Activated T-helper 1 cell treated with Interleukin-2 at 50 U/mL for 16 hours (primary cell): ENCODE results near the gene BUD13.

Source experiments
- DNase-seq: peaks from one replicate; pipeline ENCODE4 v3.0.0-alpha.2; 2020; ENCODE audit warnings: low read depth

The BUD13 gene

GRCh38 chr11:116750070-116750718, 22.6 kb downstream of the BUD13 start:
- DNase-seq, result no peak

- DNase-seq, result no peak
Measured at GRCh38 chr11:116742104-116742503, 30.7 kb downstream of the BUD13 start.

- no peak for DNase-seq
Measured at GRCh38 chr11:116740741-116741140, 32.0 kb downstream of the BUD13 start.

DNA sequence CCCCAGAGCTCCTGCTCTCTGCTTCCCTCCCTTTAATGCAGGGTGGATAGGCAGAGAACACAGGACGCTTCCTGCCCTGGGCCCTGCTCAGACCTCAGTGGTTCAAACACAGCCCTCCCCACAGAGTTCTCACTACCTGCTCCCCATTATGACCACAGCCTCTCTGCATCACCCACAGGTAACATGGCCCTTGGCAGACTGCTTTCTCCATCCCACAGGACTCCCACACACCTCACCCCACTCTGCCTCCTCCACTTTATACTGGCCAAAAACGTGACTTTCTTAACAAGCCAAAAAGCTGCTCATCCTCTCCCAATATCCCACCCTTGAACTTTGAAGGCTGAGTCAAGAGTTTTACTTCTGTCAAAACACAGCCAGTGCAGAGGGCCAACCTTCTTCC, 33.8 kb downstream of the BUD13 start:
- DNase-seq, result no peak

- DNase-seq, result no peak
Measured at GRCh38 chr11:116736763-116737162, 36.0 kb downstream of the BUD13 start.

- DNase-seq, result no peak
Measured at GRCh38 chr11:116733969-116734508, 38.7 kb downstream of the BUD13 start.

GRCh38 chr11:116733043-116733755, 39.6 kb downstream of the BUD13 start:
- no peak for DNase-seq

DNA sequence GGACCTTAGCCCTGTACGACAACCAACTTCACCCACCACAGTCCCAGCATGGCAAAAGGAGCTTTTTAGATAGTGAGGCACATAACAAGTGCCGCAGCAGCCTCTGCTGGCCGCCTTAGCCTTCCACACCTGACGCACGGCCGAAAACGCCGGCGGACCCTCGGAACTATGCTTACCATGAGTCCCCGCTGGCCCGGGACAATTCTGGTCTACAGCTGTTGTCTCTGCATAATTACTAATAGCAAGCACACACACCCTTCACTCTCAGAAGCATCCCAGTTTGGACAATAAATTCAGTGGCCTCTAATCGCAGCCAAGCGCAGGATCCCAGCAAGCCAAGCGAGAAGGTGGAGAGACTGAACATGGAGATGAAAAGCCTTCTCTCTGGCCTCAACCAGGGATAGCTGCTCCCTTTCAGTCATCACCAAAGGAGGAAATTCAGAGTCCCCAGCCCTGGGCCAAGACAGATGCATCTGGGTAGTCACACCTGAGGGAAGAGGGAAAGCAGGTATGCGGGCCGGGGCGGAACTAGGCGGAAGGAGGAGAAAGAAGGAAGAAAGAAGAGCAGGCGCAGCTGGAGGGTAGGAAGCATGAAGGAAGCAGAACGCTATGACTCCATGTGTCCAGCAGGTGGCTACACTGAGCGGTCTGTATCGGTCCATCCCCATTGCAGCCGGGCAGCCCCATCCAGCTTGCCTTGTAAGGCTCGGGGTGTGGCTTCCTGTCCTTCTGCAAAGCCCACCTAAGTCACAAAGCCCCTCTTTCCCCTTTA, 40.3 kb downstream of the BUD13 start:
- peak; percentile 20 for DNase-seq

DNA sequence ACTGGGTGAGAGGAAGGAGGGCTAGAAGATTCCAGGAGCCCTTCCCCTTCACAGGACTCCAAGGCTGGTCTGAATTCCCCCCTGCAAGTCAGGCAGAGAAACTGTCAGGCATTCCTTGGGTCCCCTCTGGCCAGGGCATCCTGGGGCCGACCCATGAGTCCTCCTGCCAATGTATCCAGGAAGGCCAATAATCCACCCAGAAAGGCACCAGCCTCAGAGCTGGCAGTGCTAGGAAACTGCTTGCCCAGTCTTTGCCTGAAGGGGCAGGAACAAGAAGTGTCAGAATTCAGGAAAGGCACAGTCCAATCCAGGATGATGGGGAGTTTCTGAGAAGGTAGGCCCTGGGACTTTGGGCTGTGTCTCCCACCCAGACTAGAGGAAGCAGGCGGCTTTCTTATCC, 41.0 kb downstream of the BUD13 start:
- no peak for DNase-seq

DNA sequence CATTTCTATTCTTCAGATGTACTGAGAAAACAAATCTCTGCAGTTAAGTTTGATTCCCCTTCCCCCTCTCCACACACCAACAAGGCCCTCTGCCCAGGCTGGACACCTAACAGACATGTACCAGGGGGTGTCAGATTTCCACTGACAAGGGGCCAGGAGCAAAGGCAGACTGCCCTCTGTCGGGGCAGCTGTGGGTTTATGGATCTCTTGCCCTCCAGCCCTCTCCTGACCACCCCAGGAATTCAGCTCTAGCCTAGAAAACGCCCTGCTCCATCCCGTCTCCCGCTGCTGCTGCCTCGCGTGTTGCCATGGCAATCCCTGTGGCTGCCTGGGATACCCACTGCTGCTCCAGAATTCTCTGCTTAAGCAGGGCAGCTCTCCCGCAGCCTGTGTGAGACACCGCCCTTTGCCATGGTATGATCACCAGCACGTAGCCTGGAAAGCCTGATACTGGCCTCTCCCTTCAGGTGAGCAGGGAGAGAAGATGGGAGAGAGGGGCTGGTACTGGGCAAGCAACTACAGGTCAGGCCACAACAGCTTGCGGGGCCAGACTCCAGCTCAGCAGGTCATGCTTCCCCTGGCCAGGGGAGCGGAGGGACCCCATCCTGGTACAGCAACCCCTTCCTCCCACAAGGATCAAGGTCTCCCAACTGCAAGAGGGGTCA, 41.6 kb downstream of the BUD13 start:
- no peak for DNase-seq

GRCh38 chr11:116730601-116731000, 42.2 kb downstream of the BUD13 start:
- no peak for DNase-seq

- no peak for DNase-seq
Measured at GRCh38 chr11:116730241-116730561, 42.6 kb downstream of the BUD13 start.

DNA sequence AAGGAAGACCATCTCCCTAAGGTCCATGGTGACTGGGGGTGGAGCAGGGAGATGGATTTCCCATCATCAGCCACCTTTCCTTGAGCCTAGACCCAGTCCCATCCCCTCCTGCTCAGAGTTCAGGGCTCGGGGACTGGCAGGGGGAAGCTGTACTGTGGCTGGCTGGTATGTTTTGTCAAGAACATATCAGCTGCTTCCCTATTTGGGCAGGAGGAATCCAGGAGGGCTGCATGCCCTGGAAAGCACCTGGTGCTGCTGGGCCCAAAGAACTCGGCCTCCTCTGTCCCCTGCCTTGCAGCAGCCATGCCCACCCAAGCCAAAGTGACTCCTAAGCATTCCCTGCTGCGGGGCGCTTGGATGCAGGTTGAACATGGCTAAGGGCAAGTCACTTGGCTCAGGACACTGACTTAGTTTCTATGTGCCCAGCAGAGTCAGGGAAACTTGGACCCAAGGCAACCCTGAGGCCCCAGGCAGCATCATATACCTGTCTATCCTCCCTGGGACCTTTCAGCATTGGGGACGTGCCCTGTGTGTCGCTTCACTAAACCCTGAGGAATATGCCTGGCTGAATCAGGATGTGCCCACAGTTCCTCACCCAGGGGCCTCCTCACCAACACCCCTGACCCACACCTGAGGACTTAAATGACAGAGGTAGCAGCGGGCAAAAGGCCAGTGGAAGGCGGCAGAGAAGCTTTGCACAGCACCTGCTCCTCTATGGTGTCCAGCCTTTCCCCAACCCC, 43.1 kb downstream of the BUD13 start:
- no peak for DNase-seq

DNA sequence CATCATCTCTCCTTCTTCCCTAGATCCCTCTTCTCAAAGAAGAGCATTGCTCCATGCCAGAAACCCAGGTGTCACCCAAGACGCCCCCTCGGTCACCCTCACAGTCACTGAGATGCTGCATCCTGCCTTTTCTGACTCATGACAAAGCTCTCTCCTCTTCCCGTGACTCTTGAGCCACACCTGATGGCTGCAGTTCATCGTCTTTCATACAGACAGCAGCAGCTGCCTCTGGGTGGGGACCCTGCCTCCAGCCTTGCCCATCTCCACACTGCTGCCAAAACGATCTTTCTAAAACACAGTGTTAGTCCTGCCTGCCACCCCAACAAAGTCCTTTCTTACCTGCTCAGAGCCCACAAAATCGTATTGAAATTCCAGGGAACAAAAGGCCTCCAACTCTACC, 44.8 kb downstream of the BUD13 start:
- DNase-seq, result no peak

DNA sequence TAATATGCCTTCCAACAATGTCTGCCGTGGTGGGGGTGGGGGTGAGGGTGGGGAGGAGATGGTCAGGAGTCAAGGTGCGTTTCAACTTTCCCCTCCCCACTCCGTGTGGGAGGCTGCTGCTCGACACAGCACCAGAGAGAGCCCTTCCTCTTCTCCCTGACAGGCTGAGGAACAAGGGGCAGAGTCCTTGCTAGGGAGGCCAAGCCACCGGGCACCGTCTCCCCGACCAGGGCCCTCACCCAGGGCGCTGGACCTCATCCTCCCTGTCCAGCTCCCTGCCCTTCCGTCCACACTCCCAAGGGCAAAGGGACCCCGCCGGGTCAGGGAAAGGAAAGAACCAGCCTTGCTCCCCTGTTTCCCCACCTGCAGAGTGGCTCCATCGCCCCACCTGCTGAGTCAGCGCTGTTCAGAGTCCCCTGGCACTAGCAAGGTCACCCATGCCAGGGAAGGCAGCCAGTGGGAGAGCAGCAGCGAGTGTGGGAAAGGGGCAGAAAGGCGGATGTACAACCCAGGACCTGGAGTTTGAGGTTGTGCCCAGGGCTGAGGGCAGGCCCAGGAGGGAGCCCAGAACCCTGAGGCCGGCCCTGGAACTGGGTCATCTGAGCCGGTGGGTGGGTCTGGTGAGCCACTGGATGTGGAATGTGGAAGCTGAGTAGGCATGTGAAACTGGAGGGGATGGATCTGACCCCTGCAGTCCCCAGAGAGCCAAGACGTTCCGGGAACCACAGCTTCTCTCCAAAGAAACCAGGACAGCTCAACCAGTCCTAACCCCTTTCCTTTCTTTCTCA, 47.2 kb downstream of the BUD13 start:
- no peak for DNase-seq

DNA sequence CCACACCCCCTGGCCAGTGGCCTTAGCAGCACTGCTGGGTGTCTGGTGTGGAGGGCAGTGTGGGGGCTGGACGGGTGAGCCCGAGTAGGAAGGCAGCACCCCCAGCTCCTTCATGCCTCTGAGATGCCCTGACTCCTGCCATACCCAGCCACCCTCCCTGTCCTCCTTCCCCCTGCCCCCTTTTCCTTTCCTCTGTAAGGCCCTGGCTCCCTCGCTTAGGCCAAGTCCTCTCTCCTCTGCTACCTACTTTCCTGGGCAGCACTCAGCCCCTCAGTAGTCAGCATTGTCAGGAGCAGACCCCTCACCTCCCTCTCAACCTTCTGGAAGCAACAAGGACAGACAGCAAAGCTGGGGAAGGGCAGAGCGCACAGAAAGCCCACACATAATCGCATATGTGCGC, 48.0 kb downstream of the BUD13 start:
- DNase-seq, result no peak

DNA sequence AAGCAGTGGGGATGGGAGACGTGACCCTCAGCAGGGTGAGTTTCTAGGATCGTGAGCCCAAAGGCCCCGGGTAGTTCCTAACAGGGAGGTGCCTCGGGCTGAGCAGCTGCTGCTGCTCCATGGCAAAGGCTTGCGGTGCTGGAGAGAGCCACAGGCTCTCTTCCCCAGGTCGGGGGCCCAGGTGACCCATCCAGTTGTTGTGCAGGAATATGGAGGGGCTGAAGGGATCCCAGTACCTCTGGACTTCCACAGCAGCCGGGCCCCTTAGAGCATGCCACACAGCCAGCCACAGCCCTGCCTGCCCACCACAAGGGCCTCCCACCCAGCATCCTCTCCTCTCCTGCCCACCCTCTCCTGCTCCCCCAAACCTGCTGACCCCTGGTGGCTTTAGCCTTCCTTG, 49.3 kb downstream of the BUD13 start:
- DNase-seq, result no peak

GRCh38 chr11:116721988-116722387, 50.8 kb downstream of the BUD13 start:
- no peak for DNase-seq

DNA sequence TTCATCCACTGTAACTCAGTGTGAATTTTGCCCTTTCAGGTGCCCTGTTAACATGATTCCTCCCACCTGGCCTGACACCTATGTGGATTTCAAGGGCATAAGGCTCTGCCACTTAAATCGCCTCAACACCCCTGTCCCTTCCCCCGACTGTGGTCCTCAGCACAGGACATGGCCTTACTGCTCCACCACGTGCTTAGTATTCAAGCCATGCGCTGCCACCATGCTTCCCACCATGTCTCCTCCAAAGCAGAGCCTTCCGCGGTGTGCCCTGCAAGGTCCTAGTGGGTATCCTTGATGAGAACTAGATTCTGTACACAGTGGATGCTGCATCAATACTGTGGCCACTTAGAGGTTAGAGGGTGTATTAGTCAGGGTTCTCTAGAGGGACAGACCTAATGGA, 51.9 kb downstream of the BUD13 start:
- DNase-seq, result no peak

- no peak for DNase-seq
Measured at GRCh38 chr11:116718955-116719501, 53.8 kb downstream of the BUD13 start.

- no peak for DNase-seq
Measured at GRCh38 chr11:116716621-116717020, 56.2 kb downstream of the BUD13 start.
